H9 (cell line): ENCODE results near the gene SEMA3C. TPM values are rescaled to one million over a fixed set of nuclear protein-coding genes. Genes with fewer than 3 reads are reported as not detected.
A peak's percentile ranks its signal among the peaks of the same experiment; 100 is the strongest.

Source experiments
- DNase-seq: peaks from one replicate; pipeline ENCODE4 v3.0.0-alpha.2; 2017
- H2AFZ ChIP-seq: one replicate; pipeline ENCODE4 v1.6.1; 2013; ENCODE audit warnings: mild to moderate bottlenecking, low read length, control low read depth, moderate library complexity
- H2AK5ac ChIP-seq: 2 replicates; pipeline ENCODE4 v1.6.1; 2013; ENCODE audit warnings: low read length, control low read depth, mixed read lengths; ENCODE audit not compliant: insufficient read length
- H2BK120ac ChIP-seq: one replicate; pipeline ENCODE4 v1.6.1; 2013; ENCODE audit warnings: low read depth, mild to moderate bottlenecking, low read length, control low read depth, inconsistent platforms; ENCODE audit not compliant: poor library complexity, severe bottlenecking
- H2BK12ac ChIP-seq: 2 replicates; pipeline ENCODE4 v1.6.1; 2013; ENCODE audit warnings: low read length, control low read depth, mixed read lengths, low read depth; ENCODE audit not compliant: insufficient read length
- H2BK15ac ChIP-seq: 2 replicates; pipeline ENCODE4 v1.6.1; 2013; ENCODE audit warnings: low read depth, low read length, control low read depth
- H2BK20ac ChIP-seq: one replicate; pipeline ENCODE4 v1.6.1; 2013; ENCODE audit warnings: low read depth, mild to moderate bottlenecking, low read length, control low read depth, inconsistent platforms; ENCODE audit not compliant: poor library complexity, severe bottlenecking
- H2BK5ac ChIP-seq: 2 replicates; pipeline ENCODE4 v1.6.1; 2013; ENCODE audit warnings: low read length, control low read depth, mixed read lengths; ENCODE audit not compliant: insufficient read length
- H3K14ac ChIP-seq: 2 replicates; pipeline ENCODE4 v1.6.1; 2013; ENCODE audit warnings: low read length, control low read depth; ENCODE audit not compliant: insufficient read depth
- H3K18ac ChIP-seq: 2 replicates; pipeline ENCODE4 v1.6.1; 2013; ENCODE audit warnings: low read depth, mild to moderate bottlenecking, mixed read lengths, low read length, control low read depth; ENCODE audit not compliant: insufficient read length
- H3K23ac ChIP-seq: 2 replicates; pipeline ENCODE4 v1.6.1; 2013; ENCODE audit warnings: low read length, control low read depth, mixed read lengths, low read depth; ENCODE audit not compliant: insufficient read length
- H3K23me2 ChIP-seq: 2 replicates; pipeline ENCODE4 v1.6.1; 2013; ENCODE audit warnings: low read depth, mild to moderate bottlenecking, mixed read lengths, low read length, control low read depth; ENCODE audit not compliant: insufficient read length, poor library complexity, severe bottlenecking
- H3K27ac ChIP-seq: 2 replicates; pipeline ENCODE4 v1.5.1; 2013; ENCODE audit warnings: low read length, control low read depth, mixed read lengths, low read depth; ENCODE audit not compliant: insufficient read length
- H3K27me3 ChIP-seq: 2 replicates; pipeline ENCODE4 v1.6.1; 2013; ENCODE audit warnings: low read length, control low read depth, inconsistent platforms; ENCODE audit not compliant: insufficient read depth
- H3K4ac ChIP-seq: 2 replicates; pipeline ENCODE4 v1.6.1; 2013; ENCODE audit warnings: low read depth, mild to moderate bottlenecking, control low read depth, inconsistent platforms, low read length, moderate library complexity
- H3K4me1 ChIP-seq: 2 replicates; pipeline ENCODE4 v1.6.1; 2013; ENCODE audit warnings: low read length, control low read depth, inconsistent platforms; ENCODE audit not compliant: insufficient read depth
- H3K4me2 ChIP-seq: 2 replicates; pipeline ENCODE4 v1.6.1; 2013; ENCODE audit warnings: low read length, control low read depth, mixed read lengths; ENCODE audit not compliant: insufficient read length, insufficient read depth
- H3K56ac ChIP-seq: 2 replicates; pipeline ENCODE4 v1.6.1; 2013; ENCODE audit warnings: low read depth, mild to moderate bottlenecking, mixed read lengths, low read length, control low read depth; ENCODE audit not compliant: insufficient read length
- H3K79me1 ChIP-seq: 2 replicates; pipeline ENCODE4 v1.6.1; 2013; ENCODE audit warnings: low read depth, mild to moderate bottlenecking, moderate library complexity, low read length, control low read depth, inconsistent platforms; ENCODE audit not compliant: insufficient read depth, poor library complexity, severe bottlenecking
- H3K79me2 ChIP-seq: 2 replicates; pipeline ENCODE4 v1.6.1; 2013; ENCODE audit warnings: low read length, control low read depth, inconsistent platforms; ENCODE audit not compliant: insufficient read depth
- H3K9ac ChIP-seq: 2 replicates; pipeline ENCODE4 v1.6.1; 2013; ENCODE audit warnings: low read length, control low read depth, mixed read lengths; ENCODE audit not compliant: insufficient read length; ENCODE audit errors: extremely low read depth
- H3K9me3 ChIP-seq: one replicate; pipeline ENCODE4 v1.6.1; 2013; ENCODE audit warnings: low read depth, low read length, inconsistent platforms; ENCODE audit not compliant: control insufficient read depth
- H3T11ph ChIP-seq: one replicate; pipeline ENCODE4 v1.6.1; 2013; ENCODE audit warnings: mild to moderate bottlenecking, low read length, control low read depth, inconsistent platforms
- H4K20me1 ChIP-seq: one replicate; pipeline ENCODE4 v1.6.1; 2013; ENCODE audit not compliant: control insufficient read depth, insufficient read length, insufficient read depth
- H4K5ac ChIP-seq: 2 replicates; pipeline ENCODE4 v1.6.1; 2013; ENCODE audit warnings: low read depth, mild to moderate bottlenecking, mixed read lengths, low read length, control low read depth; ENCODE audit not compliant: insufficient read length
- H4K8ac ChIP-seq: replicated peaks from 2 replicates; pipeline ENCODE4 v1.6.1; 2013; ENCODE audit warnings: low read length, control low read depth, mixed read lengths, low read depth; ENCODE audit not compliant: insufficient read length
- H4K91ac ChIP-seq: 2 replicates; pipeline ENCODE4 v1.6.1; 2013; ENCODE audit warnings: low read depth, mild to moderate bottlenecking, moderate library complexity, mixed read lengths, low read length, control low read depth; ENCODE audit not compliant: insufficient read length
- H3K27ac Mint-ChIP-seq, 3 experiments: 2 replicates in 2 of 3; 3 replicates in 1 of 3; pipeline ENCODE4 v1.8.0; 2020 to 2021; ENCODE audit warnings: mixed read lengths in 3 of 3, mild to moderate bottlenecking in 1 of 3, moderate library complexity in 1 of 3
- H3K27me3 Mint-ChIP-seq: 2 replicates; pipeline ENCODE4 v1.8.0; 2021; ENCODE audit warnings: low read depth, mild to moderate bottlenecking, moderate library complexity, mixed read lengths
- H3K36me3 Mint-ChIP-seq, 3 experiments: 2 replicates in 2 of 3; 3 replicates in 1 of 3; pipeline ENCODE4 v1.8.0; 2020 to 2021; ENCODE audit warnings: low read depth in 3 of 3, mixed read lengths in 3 of 3; ENCODE audit not compliant: insufficient read depth in 1 of 3
- H3K4me1 Mint-ChIP-seq, 2 experiments: 2 replicates each; pipeline ENCODE4 v1.8.0; 2020; ENCODE audit warnings: mixed read lengths in 2 of 2
- H3K4me3 Mint-ChIP-seq, 2 experiments: 2 replicates in 1 of 2; 3 replicates in 1 of 2; pipeline ENCODE4 v1.8.0; 2020 to 2021; ENCODE audit warnings: mild to moderate bottlenecking in 2 of 2, mixed read lengths in 2 of 2, moderate library complexity in 1 of 2
- H3K9me3 Mint-ChIP-seq, 2 experiments: 2 replicates in 1 of 2; 3 replicates in 1 of 2; pipeline ENCODE4 v1.8.0; 2020; ENCODE audit warnings: mild to moderate bottlenecking in 2 of 2, mixed read lengths in 2 of 2, moderate library complexity in 1 of 2
- CTCF ChIP-seq: fragments of 200-600 bp; sonication (generic); conservative IDR thresholded peaks from 3 replicates; pipeline ENCODE4 v1.8.0; 2021; ENCODE audit warnings: antibody characterized with exemption, mild to moderate bottlenecking
- WGBS: extraction: QIAGEN DNeasy Blood & Tissue Kit; methylation state at CpG from one replicate; pipeline ENCODE4 v1.1.7; 2013; ENCODE audit warnings: missing lambda C conversion rate, low lambda C conversion rate, mixed read lengths; ENCODE audit not compliant: insufficient read length; ENCODE audit errors: extremely low coverage; 5-methylcytosine and 5-hydroxymethylcytosine counted together
- total RNA-seq: library from RNA; stranded (reverse); gene quantifications from 2 replicates; pipeline ENCODE4 v1.2.1, GENCODE V29; 2021

The SEMA3C gene
- total RNA-seq, 1 experiment from 2014 or later = 1.6 TPM

- H3K27me3 ChIP-seq = no peaks in the 10 kb centered on the region
- H3K18ac ChIP-seq = no peak overlapping the region
- H3K23ac ChIP-seq = no peak overlapping the region
- no CpG with 5 or more reads among the region's 3 CpGs for WGBS
- H2BK120ac ChIP-seq = no peak overlapping the region
- no peak overlapping the region for H2AK5ac ChIP-seq
- no peak overlapping the region for H2BK15ac ChIP-seq
- no peaks in the 10 kb centered on the region for H4K20me1 ChIP-seq
- H3K4ac ChIP-seq = no peak overlapping the region
- Mint-ChIP-seq H3K27ac (peak overlapping the region; percentile 53 to 94 (median 91); a peak in 6 of 7 replicates), H3K9me3 (no peaks in the 10 kb centered on the region; a peak in 1 of 5 replicates), H3K4me1 (peaks cover 40 to 50% of the 10 kb centered on the region in 2 experiments), H3K27me3 (no peaks in the 10 kb centered on the region), H3K36me3 (no peaks in the 10 kb centered on the region), H3K4me3 (no peak overlapping the region)
- H3K9me3 ChIP-seq = no peaks in the 10 kb centered on the region
- TF ChIP-seq CTCF = no peak
- no peak overlapping the region for H4K5ac ChIP-seq
- no peak overlapping the region for H3K56ac ChIP-seq
- no peak overlapping the region for H2BK20ac ChIP-seq
- no peak overlapping the region for H2BK12ac ChIP-seq
- no peak overlapping the region for H3K4me2 ChIP-seq
- H3T11ph ChIP-seq = no peak overlapping the region
- H3K14ac ChIP-seq = no peak overlapping the region
- no peak overlapping the region for H4K8ac ChIP-seq
- H4K91ac ChIP-seq = no peak overlapping the region
- DNase-seq = peak; percentile 48
- H3K4me1 ChIP-seq = peaks cover 11% of the 10 kb centered on the region
- no peaks in the 10 kb centered on the region for H3K23me2 ChIP-seq
- no peak overlapping the region for H3K9ac ChIP-seq
- no peak overlapping the region for H2AFZ ChIP-seq
- no peaks in the 10 kb centered on the region for H3K79me2 ChIP-seq
- H3K27ac ChIP-seq = peak overlapping the region; percentile 57
- H2BK5ac ChIP-seq = no peak overlapping the region
- no peaks in the 10 kb centered on the region for H3K79me1 ChIP-seq
Observed at GRCh38 chr7:80722616-80723195, 196.1 kb downstream of the SEMA3C start.
